Omental fat pad (tissue), 4 donors: ENCODE measurements around the gene NRG2. TPM values are rescaled to one million over a fixed set of nuclear protein-coding genes. Genes with fewer than 3 reads are reported as not detected.

ENCODE experiments used
- ATAC-seq: fragments of 150-250 bp; one replicate; pipeline ENCODE4 v1.9.1; 2016; ENCODE audit warnings: mild to moderate bottlenecking, moderate library complexity; ENCODE audit not compliant: low FRiP score
- DNase-seq: peaks from one replicate; pipeline ENCODE4 v3.0.0-alpha.2; 2019; ENCODE audit warnings: low spot score
- total RNA-seq, 4 donors: library from RNA; depleted of rRNA; stranded (reverse); fragments of >200 nt; gene quantifications; one replicate each; pipeline ENCODE4 v1.1.0, GENCODE V29; 2016
- TF ChIP-seq, protein P1 (sequence below), 3 donors: fragments of 450-650 bp; IDR thresholded peaks; one replicate each; pipeline ENCODE4 v1.5.1; 2016 to 2017; ENCODE audit warnings: antibody characterized with exemption in 3 of 3, mild to moderate bottlenecking in 3 of 3, moderate library complexity in 2 of 3

The NRG2 gene
- total RNA-seq, 4 donors from 2014 or later: 2.3 to 16.9 (median 5.9) TPM

GRCh38 chr5:139893873-139894272, 149.2 kb downstream of the NRG2 start:
- TF ChIP-seq, protein P1, sequence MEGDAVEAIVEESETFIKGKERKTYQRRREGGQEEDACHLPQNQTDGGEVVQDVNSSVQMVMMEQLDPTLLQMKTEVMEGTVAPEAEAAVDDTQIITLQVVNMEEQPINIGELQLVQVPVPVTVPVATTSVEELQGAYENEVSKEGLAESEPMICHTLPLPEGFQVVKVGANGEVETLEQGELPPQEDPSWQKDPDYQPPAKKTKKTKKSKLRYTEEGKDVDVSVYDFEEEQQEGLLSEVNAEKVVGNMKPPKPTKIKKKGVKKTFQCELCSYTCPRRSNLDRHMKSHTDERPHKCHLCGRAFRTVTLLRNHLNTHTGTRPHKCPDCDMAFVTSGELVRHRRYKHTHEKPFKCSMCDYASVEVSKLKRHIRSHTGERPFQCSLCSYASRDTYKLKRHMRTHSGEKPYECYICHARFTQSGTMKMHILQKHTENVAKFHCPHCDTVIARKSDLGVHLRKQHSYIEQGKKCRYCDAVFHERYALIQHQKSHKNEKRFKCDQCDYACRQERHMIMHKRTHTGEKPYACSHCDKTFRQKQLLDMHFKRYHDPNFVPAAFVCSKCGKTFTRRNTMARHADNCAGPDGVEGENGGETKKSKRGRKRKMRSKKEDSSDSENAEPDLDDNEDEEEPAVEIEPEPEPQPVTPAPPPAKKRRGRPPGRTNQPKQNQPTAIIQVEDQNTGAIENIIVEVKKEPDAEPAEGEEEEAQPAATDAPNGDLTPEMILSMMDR (IDR thresholded peaks at IDR 0.05): no peak
- DNase-seq (no peak), ATAC-seq (no peak)

- TF ChIP-seq, protein P1 (IDR thresholded peaks at IDR 0.05): no peak
- ATAC-seq (no peak), DNase-seq (no peak)
Observed at GRCh38 chr5:139889410-139889809, 153.7 kb downstream of the NRG2 start.

DNA sequence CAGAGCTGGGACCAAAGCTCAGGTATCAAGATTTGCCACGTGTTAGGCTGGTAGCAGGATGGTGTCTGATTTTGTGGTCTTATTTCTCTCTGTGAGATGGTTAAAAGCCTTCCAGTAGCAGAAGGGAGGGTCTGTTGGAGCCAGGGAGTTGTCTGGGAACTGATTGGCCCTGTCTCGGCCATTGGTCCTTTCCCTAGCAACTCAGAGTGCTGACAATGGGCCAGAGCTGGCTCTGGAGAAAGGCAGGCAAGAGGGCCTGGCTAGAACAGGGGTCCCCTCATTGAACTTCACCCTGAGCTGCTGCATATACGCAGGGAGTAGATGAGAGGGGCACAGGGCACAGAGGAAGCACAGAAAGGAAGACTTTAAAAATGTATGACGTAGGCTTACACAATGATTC, 154.7 kb downstream of the NRG2 start:
- TF ChIP-seq, protein P1 (IDR thresholded peaks at IDR 0.05): no peak
- DNase-seq (no peak), ATAC-seq (no peak)

DNA sequence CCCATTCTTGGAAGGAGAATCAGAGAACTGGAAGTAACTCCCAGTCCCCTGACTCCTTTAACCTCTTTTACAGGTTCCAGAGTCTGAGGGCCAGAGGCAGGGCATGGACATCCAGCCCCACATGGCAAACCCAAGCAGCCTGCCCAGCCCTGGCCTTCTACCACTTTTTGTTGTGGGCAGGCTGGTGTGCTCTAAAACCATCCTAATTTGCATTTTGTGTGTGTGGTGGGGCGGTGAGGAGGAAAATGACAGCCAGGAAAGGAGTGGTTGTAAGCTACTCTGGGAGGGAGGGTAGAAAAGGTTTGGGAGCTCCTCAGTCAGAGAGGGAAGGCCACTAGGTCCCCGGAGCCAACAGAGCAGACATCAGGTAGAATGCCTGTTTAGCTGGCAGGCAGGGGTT, 156.9 kb downstream of the NRG2 start:
- ATAC-seq: no peak
- DNase-seq: no peak
- TF ChIP-seq, protein P1 (IDR thresholded peaks at IDR 0.05): no peak

DNA sequence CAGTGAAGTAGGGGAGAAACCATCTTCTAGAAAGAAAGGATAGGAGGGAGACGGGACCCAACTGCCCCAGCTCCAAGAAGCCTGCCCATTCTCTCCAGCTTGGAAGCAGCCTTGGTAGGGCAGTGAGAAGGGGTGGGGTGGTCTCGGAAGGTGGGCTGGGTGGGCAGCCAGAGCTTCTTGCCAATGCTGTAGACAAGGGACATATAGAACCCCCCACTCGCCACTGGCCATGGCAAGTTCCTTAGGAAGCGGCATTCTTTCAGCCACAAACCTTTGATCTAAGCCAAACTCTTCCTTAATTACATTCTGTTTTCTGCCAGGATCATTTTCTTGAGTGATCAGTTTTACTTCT, 157.3 kb downstream of the NRG2 start:
- ATAC-seq (no peak), DNase-seq (no peak)
- TF ChIP-seq, protein P1 (IDR thresholded peaks at IDR 0.05): no peak

GRCh38 chr5:139885172-139885856, 157.8 kb downstream of the NRG2 start:
- TF ChIP-seq, protein P1 (IDR thresholded peaks at IDR 0.05): no peak
- DNase-seq (no peak), ATAC-seq (no peak)

GRCh38 chr5:139884734-139885133, 158.4 kb downstream of the NRG2 start:
- DNase-seq: no peak
- TF ChIP-seq, protein P1 (IDR thresholded peaks at IDR 0.05): no peak
- ATAC-seq: no peak
